GM10266 (cell line): Measurements from ENCODE around the gene ARHGAP24.

Source experiments
- DNase-seq: peaks from one replicate; pipeline ENCODE4 v3.0.0; 2012; ENCODE audit errors: extremely low spot score
- CTCF ChIP-seq: IDR thresholded peaks from 2 replicates; pipeline ENCODE4 v1.5.1; 2012; ENCODE audit warnings: mild to moderate bottlenecking, low read depth; ENCODE audit not compliant: control insufficient read depth, insufficient read depth; ENCODE audit errors: missing control alignments

ARHGAP24 gene

GRCh38 chr4:85681221-85681657 is 206.3 kb downstream of the ARHGAP24 start:
- no peak for DNase-seq
- TF ChIP-seq CTCF: no peak

- TF ChIP-seq CTCF: no peak
- no peak for DNase-seq
These were observed 207.0 kb downstream of the ARHGAP24 start for GRCh38 chr4:85681921-85682320.

GRCh38 chr4:85682391-85682790 is 207.4 kb downstream of the ARHGAP24 start:
- no peak for DNase-seq
- TF ChIP-seq CTCF: no peak

- no peak for TF ChIP-seq CTCF
- DNase-seq: no peak
These were observed 209.7 kb downstream of the ARHGAP24 start for GRCh38 chr4:85684676-85685075.

GRCh38 chr4:85686398-85686797 is 211.4 kb downstream of the ARHGAP24 start:
- DNase-seq: no peak
- TF ChIP-seq CTCF: no peak

GRCh38 chr4:85688055-85688740 is 213.2 kb downstream of the ARHGAP24 start:
- DNase-seq: no peak
- TF ChIP-seq CTCF: no peak

- DNase-seq: no peak
- no peak for TF ChIP-seq CTCF
These were observed 221.7 kb downstream of the ARHGAP24 start for GRCh38 chr4:85696661-85697060.
